HEK293 (cell line): ENCODE data around the gene GPR107.

Source experiments
- KLF16 ChIP-seq: fragments of 450-650 bp; formaldehyde crosslinking; IDR thresholded peaks from 2 replicates; pipeline ENCODE4 v1.5.1; 2017; ENCODE audit warnings: missing biosample characterization, missing genetic modification characterization
- ZNF24 ChIP-seq: fragments of 450-650 bp; formaldehyde crosslinking; IDR thresholded peaks from 2 replicates; pipeline ENCODE4 v1.5.1; 2016; ENCODE audit warnings: missing biosample characterization, missing genetic modification characterization
- ZNF510 ChIP-seq: fragments of 450-650 bp; formaldehyde crosslinking; IDR thresholded peaks from 2 replicates; pipeline ENCODE4 v1.5.1; 2018; ENCODE audit warnings: mild to moderate bottlenecking, missing genetic modification characterization, missing biosample characterization; ENCODE audit not compliant: insufficient replicate concordance
- ZNF530 ChIP-seq: fragments of 450-650 bp; formaldehyde crosslinking; IDR thresholded peaks from 2 replicates; pipeline ENCODE4 v1.5.1; 2016; ENCODE audit warnings: low read depth, missing biosample characterization, missing genetic modification characterization
- TF ChIP-seq, protein P1 (sequence below): fragments of 450-650 bp; formaldehyde crosslinking; IDR thresholded peaks from 2 replicates; pipeline ENCODE4 v1.5.1; 2016; ENCODE audit warnings: missing biosample characterization, missing genetic modification characterization

GRCh38 chr9:130027533-130028365, 26.0 kb upstream of the GPR107 start:
- TF ChIP-seq ZNF530 (no peak), ZNF24 (tag by site-specific recombination) (no peak), KLF16 (no peak), ZNF510 (no peak)
- TF ChIP-seq, protein P1, sequence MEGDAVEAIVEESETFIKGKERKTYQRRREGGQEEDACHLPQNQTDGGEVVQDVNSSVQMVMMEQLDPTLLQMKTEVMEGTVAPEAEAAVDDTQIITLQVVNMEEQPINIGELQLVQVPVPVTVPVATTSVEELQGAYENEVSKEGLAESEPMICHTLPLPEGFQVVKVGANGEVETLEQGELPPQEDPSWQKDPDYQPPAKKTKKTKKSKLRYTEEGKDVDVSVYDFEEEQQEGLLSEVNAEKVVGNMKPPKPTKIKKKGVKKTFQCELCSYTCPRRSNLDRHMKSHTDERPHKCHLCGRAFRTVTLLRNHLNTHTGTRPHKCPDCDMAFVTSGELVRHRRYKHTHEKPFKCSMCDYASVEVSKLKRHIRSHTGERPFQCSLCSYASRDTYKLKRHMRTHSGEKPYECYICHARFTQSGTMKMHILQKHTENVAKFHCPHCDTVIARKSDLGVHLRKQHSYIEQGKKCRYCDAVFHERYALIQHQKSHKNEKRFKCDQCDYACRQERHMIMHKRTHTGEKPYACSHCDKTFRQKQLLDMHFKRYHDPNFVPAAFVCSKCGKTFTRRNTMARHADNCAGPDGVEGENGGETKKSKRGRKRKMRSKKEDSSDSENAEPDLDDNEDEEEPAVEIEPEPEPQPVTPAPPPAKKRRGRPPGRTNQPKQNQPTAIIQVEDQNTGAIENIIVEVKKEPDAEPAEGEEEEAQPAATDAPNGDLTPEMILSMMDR (tag by site-specific recombination) = no peak
